Measurements from ENCODE around the gene LRRC8B.

GRCh38 chr1:89557956-89558355 is 33.3 kb downstream of the LRRC8B start:
- TF ChIP-seq CTCF (IDR thresholded peaks at IDR 0.05; ENCODE audit: insufficient read depth, low read length, poor library complexity, severe bottlenecking) (no peak), EZH2phosphoT487 (conservative IDR thresholded peaks at IDR 0.05; ENCODE audit: low read length) (no peak)

Measured in SU-DHL-6 (cell line).